Keratinocyte (primary cell): ENCODE results near the gene PITX3. TPM values are rescaled to one million over a fixed set of nuclear protein-coding genes. Genes with fewer than 3 reads are reported as not detected.
A peak's percentile ranks its signal among the peaks of the same experiment; 100 is the strongest.

Experiments
- DNase-seq: peaks from one replicate; pipeline ENCODE4 v3.0.0-alpha.2; 2011; ENCODE audit warnings: low read depth, missing footprints, low spot score
- FAIRE-seq: peaks from 2 replicates; lab custom pipeline; 2011; peaks lifted over from hg19 to GRCh38; lab: Jason Lieb, UNC
- H2AFZ ChIP-seq: 2 replicates; pipeline ENCODE4 v1.6.0; 2012; ENCODE audit warnings: low read length, control low read depth, inconsistent platforms; ENCODE audit not compliant: control insufficient read depth
- H3K27ac ChIP-seq: 2 replicates; pipeline ENCODE4 v1.5.1; 2011; ENCODE audit warnings: low read length; ENCODE audit not compliant: control insufficient read depth, insufficient read depth
- H3K27me3 ChIP-seq: 3 replicates; pipeline ENCODE4 v1.6.0; 2011; ENCODE audit warnings: low read length; ENCODE audit not compliant: control insufficient read depth, insufficient read depth; ENCODE audit errors: extremely low read depth
- H3K36me3 ChIP-seq, 2 experiments: 2 replicates in 1 of 2; 3 replicates in 1 of 2; pipeline ENCODE4 v1.5.1; 2011; ENCODE audit warnings: low read length in 2 of 2, mild to moderate bottlenecking in 1 of 2; ENCODE audit not compliant: control insufficient read depth in 2 of 2, insufficient read depth in 2 of 2; ENCODE audit errors: extremely low read depth in 1 of 2
- H3K4me1 ChIP-seq: 3 replicates; pipeline ENCODE4 v1.5.1; 2011; ENCODE audit warnings: low read length; ENCODE audit not compliant: control insufficient read depth, insufficient read depth; ENCODE audit errors: extremely low read depth
- H3K4me2 ChIP-seq: 3 replicates; pipeline ENCODE4 v1.6.0; 2011; ENCODE audit warnings: low read depth, low read length; ENCODE audit not compliant: control insufficient read depth, insufficient read depth; ENCODE audit errors: extremely low read depth
- H3K4me3 ChIP-seq, 3 experiments: fragments of 200-600 bp in 1 of 3; sonication (generic) in 1 of 3; 2 replicates in 2 of 3; 3 replicates in 1 of 3; pipeline ENCODE4 v1.5.1; 2011 to 2016; ENCODE audit warnings: low read length in 3 of 3, mild to moderate bottlenecking in 3 of 3, control low read depth in 2 of 3, inconsistent platforms in 1 of 3, low read depth in 1 of 3, mixed read lengths in 1 of 3, mixed run types in 1 of 3, moderate library complexity in 1 of 3; ENCODE audit not compliant: control insufficient read depth in 2 of 3, insufficient read depth in 2 of 3; ENCODE audit errors: extremely low read depth in 1 of 3
- H3K79me2 ChIP-seq: 2 replicates; pipeline ENCODE4 v1.6.0; 2012; ENCODE audit warnings: low read length; ENCODE audit not compliant: control insufficient read depth, insufficient read depth
- H3K9ac ChIP-seq: 3 replicates; pipeline ENCODE4 v1.6.0; 2011; ENCODE audit warnings: low read length; ENCODE audit not compliant: control insufficient read depth, insufficient read depth; ENCODE audit errors: extremely low read depth
- H3K9me1 ChIP-seq: 3 replicates; pipeline ENCODE4 v1.6.0; 2011; ENCODE audit warnings: low read length; ENCODE audit not compliant: control insufficient read depth, insufficient read depth; ENCODE audit errors: extremely low read depth
- H3K9me3 ChIP-seq: 2 replicates; pipeline ENCODE4 v1.5.1; 2012; ENCODE audit warnings: low read depth, low read length; ENCODE audit not compliant: control insufficient read depth
- H4K20me1 ChIP-seq: 3 replicates; pipeline ENCODE4 v1.6.0; 2011; ENCODE audit warnings: low read length; ENCODE audit not compliant: control insufficient read depth, insufficient read depth; ENCODE audit errors: extremely low read depth
- EZH2 ChIP-seq: IDR thresholded peaks from one replicate; pipeline ENCODE4 v1.6.1; 2012; ENCODE audit warnings: inconsistent platforms, mild to moderate bottlenecking, low read length, moderate library complexity
- dilution Hi-C: fragments of 300-500 bp; cut with MboI; formaldehyde crosslinking; loops from one replicate; pipeline ENCODE4 v1.7.0; 2020; ENCODE audit warnings: low sequenced_read_pairs; ENCODE audit not compliant: extremely low pct_ligation_motif_present
- polyA minus RNA-seq, 3 experiments: library from RNA; depleted of rRNA, polyadenylated mRNA; stranded (reverse); fragments of >200 nt; gene quantifications; 1 replicate in 1 of 3; 2 replicates in 1 of 3; 3 replicates in 1 of 3; pipeline ENCODE4 v1.2.3, GENCODE V29; 2011
- polyA plus RNA-seq, 5 experiments: library from polyadenylated mRNA; depleted of rRNA in 3 of 5; stranded (reverse) in 3 of 5; stranded (forward) in 1 of 5; unstranded in 1 of 5; fragments of >200 nt; gene quantifications; 1 replicate in 1 of 5; 2 replicates in 3 of 5; 3 replicates in 1 of 5; pipeline versions ENCODE4 v1.2.1 to v1.2.3, GENCODE V29; 2011 to 2012; ENCODE audit warnings: missing spikeins in 2 of 5, low read depth in 1 of 5, low replicate concordance in 1 of 5
- TF ChIP-seq, protein P1 (sequence below), 3 experiments: IDR thresholded peaks in 1 of 3; conservative IDR thresholded peaks in 1 of 3; optimal IDR thresholded peaks in 1 of 3; 2 replicates in 2 of 3; 3 replicates in 1 of 3; pipeline versions ENCODE3 to v1.5.1; 2011; ENCODE audit warnings: low read length in 3 of 3, mild to moderate bottlenecking in 3 of 3, moderate library complexity in 2 of 3, control low read depth in 1 of 3, inconsistent platforms in 1 of 3; ENCODE audit not compliant: insufficient read depth in 2 of 3; ENCODE audit errors: extremely low read depth in 1 of 3

PITX3 gene
- polyA plus RNA-seq (not detected in 3 replicates), polyA minus RNA-seq (not detected in 3 replicates)
- not detected for polyA plus RNA-seq (2011; ENCODE audit: low read depth)
- polyA plus RNA-seq (2011; cell fraction: cytosol; rRNA removed) = not detected in 2 replicates
- not detected in 2 replicates for polyA plus RNA-seq (2011; cell fraction: nucleus; rRNA removed)
- not detected in 2 replicates for polyA plus RNA-seq (2012; ENCODE audit: low replicate concordance)
- not detected for polyA minus RNA-seq (2011; cell fraction: cytosol; rRNA and poly(A)+ RNA removed)
- not detected in 2 replicates for polyA minus RNA-seq (2011; cell fraction: nucleus; rRNA and poly(A)+ RNA removed)

DNA sequence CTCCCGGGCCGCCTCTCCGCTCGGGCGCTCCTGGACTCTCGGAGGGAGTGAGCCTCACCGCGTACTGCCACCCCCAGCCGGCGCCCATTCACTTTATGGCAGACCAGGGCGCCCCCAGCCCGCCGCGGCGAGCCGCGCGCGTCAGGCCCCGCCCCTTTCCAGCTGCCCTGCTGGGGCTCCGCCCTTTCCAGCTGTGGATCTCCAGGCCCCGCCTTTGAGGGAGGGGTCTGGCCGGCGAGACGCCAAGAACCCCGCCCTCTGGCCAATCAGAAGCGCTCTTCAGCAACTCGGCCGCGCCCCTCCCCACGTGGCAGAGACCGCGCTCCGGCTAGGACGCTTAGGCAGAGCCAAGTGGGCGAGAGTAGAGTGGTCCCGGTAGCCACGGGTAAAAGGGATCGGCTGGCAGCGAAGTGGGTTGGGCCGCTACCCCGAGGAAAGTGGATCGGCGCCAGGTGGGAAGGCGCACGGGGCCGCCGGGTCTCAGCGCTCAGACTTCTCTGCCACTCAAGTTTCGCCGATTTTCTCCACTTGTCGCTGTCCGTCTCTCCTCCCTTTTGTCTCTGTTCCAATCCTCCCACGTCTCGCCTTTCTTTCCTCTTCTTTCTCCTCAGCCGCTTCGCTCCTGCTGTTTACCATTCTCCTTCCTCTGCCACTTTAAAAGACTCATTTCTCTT is at the start of gene PITX3:
PITX3 (minus strand) TSS at position 69 of the 674 bp plus-strand sequence. CDS start 9,432 bp downstream, outside the sequence.
- peak; percentile 64 for DNase-seq
- H3K4me3 ChIP-seq = peak within 1 kb of the TSS; percentile 53 to 74 (median 63)
- H3K27ac ChIP-seq = no peak within 1 kb of the TSS
- FAIRE-seq = peak; percentile 9
- H2AFZ ChIP-seq = peak within 1 kb of the TSS; percentile 93
- H3K9ac ChIP-seq = peak within 1 kb of the TSS; percentile 59
- H3K4me2 ChIP-seq = peak within 1 kb of the TSS; percentile 92
- no peak for TF ChIP-seq EZH2
- TF ChIP-seq, protein P1, sequence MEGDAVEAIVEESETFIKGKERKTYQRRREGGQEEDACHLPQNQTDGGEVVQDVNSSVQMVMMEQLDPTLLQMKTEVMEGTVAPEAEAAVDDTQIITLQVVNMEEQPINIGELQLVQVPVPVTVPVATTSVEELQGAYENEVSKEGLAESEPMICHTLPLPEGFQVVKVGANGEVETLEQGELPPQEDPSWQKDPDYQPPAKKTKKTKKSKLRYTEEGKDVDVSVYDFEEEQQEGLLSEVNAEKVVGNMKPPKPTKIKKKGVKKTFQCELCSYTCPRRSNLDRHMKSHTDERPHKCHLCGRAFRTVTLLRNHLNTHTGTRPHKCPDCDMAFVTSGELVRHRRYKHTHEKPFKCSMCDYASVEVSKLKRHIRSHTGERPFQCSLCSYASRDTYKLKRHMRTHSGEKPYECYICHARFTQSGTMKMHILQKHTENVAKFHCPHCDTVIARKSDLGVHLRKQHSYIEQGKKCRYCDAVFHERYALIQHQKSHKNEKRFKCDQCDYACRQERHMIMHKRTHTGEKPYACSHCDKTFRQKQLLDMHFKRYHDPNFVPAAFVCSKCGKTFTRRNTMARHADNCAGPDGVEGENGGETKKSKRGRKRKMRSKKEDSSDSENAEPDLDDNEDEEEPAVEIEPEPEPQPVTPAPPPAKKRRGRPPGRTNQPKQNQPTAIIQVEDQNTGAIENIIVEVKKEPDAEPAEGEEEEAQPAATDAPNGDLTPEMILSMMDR (optimal IDR thresholded peaks at IDR 0.05 in 1 of 3, IDR thresholded peaks at IDR 0.05 in 1 of 3, conservative IDR thresholded peaks at IDR 0.05 in 1 of 3; ENCODE audit: extremely low read depth in 1 of 3, insufficient read depth in 2 of 3, low read length in 3 of 3) = no peak
- H3K79me2 ChIP-seq = peaks cover 11% of the 10 kb centered on the region
- no peaks in the 10 kb centered on the region for H3K36me3 ChIP-seq
- dilution Hi-C loops = no loop called here
- peaks cover 4% of the 10 kb centered on the region for H4K20me1 ChIP-seq
- H3K27me3 ChIP-seq = peaks cover 13% of the 10 kb centered on the region
- peaks cover 26% of the 10 kb centered on the region for H3K4me1 ChIP-seq
- H3K9me3 ChIP-seq = no peaks in the 10 kb centered on the region
- no peaks in the 10 kb centered on the region for H3K9me1 ChIP-seq

DNA sequence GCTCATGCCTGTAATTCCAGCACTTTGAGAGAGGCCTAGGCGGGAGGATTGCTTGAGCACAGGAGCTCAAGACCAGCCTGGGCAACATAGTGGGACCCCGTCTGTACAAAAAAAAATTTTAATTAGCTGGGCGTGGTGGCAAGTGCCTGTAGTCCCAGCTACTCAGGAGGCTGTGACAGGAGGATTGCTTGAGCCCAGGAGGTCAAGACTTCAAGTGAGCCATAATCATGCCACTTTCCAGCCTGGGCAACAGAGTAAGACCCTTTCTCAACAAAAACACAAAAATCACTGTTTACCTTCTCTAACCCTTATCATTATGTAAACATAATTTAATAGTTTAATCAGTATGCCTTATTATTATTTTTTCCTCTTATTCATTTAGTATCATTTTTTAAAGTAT is 48.5 kb upstream of the PITX3 start:
- dilution Hi-C loops = no loop called here
- H3K79me2 ChIP-seq = peaks cover 61% of the 10 kb centered on the region
- no peak for DNase-seq
- H3K4me3 ChIP-seq = no peak overlapping the region
- no peak overlapping the region for H3K9ac ChIP-seq
- H3K4me2 ChIP-seq = no peak overlapping the region
- no peak for FAIRE-seq
- H3K4me1 ChIP-seq = peaks cover 8% of the 10 kb centered on the region
- H3K27ac ChIP-seq = no peak overlapping the region
- peaks cover 3% of the 10 kb centered on the region for H4K20me1 ChIP-seq
- no peaks in the 10 kb centered on the region for H3K36me3 ChIP-seq
- H3K27me3 ChIP-seq = no peaks in the 10 kb centered on the region
- no peaks in the 10 kb centered on the region for H3K9me1 ChIP-seq
- TF ChIP-seq, protein P1 (optimal IDR thresholded peaks at IDR 0.05 in 1 of 3, IDR thresholded peaks at IDR 0.05 in 1 of 3, conservative IDR thresholded peaks at IDR 0.05 in 1 of 3; ENCODE audit: extremely low read depth in 1 of 3, insufficient read depth in 2 of 3, low read length in 3 of 3) = no peak
- no peak for TF ChIP-seq EZH2
- H2AFZ ChIP-seq = no peak overlapping the region
- H3K9me3 ChIP-seq = no peaks in the 10 kb centered on the region
